HG03045 (cell line): ENCODE data around the gene PRM2.
A peak's percentile ranks its signal among the peaks of the same experiment; 100 is the strongest.

Source experiments
- ATAC-seq: cut with Tn5 transposase; IDR thresholded peaks from one replicate; pipeline ENCODE4 v1.9.1; 2021; ENCODE audit warnings: mild to moderate bottlenecking, moderate library complexity; ENCODE audit not compliant: unreplicated experiment

The PRM2 gene

DNA sequence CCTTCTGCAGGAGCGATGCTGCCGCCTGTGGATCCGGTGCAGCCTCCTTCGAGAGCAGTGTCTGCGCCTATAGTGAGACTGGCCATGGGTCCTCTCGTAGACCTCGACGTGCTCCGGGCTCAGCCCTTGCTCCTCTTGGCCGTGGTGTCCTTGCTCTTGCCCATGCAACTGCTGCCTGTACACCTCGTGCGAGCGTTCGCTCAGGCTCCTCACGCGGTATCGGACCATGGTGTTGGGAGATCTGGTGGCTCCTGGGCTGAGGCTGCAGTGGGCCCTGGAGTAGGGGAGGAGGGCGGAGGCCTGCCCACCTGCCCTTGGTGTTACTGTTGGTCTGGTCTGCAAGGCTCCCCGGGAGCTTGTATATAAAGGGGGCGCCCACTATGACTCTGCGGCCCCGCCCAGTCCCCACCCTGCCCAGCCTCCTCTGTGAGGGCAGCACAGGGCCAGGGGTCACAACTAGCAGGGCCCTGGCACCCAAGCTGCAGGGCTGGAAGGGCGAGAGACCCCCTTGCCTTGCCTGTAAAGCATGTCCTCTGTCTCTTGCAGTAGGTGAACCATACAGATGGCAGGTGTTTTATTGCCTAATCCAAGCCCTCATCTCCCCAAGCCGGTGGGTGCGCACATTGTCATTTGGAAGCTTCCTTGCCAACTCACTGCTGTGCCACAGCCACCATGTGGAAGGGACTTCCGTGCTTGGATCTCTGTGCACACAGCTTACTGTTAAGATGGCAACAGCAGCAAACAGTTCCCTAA lies at the start of gene PRM2:
Gene PRM2, minus strand, starts transcription at position 338 of the 753 bp plus-strand sequence. Its CDS starts 110 bp downstream, at position 228.
- no peak for ATAC-seq

DNA sequence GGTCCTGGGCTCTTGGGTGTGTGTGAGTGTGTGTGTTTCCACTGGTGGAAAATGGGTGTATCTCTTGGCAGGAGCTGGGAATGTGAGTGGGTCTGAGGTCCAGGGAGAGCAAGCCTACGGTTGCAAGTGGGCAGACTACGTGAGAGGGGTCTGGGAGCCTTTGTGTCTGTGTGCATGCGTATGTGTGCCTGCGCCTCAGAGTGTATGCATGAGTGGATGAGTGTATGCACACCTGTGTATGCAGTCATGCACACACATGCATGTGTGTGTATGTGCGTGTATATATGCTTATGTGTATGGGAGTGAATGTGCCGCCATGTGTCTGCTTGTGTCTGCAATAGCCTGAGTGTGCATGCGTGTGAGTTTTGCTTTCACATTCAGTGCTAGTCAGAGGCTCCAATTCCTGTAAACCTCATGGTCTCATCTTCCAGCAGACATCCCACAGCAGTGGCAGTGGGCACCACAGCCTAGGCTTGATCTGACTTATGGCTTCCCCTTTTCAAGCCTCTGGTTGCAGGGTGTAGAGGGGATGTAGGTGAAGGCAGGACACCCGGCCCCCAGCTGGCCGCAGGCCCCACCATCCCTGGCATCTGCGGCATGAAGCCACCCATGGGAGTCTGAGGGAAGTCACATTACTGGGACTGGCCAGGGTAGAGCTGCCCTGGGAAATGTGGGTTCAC lies 49.3 kb upstream of the PRM2 start:
- no peak for ATAC-seq

DNA sequence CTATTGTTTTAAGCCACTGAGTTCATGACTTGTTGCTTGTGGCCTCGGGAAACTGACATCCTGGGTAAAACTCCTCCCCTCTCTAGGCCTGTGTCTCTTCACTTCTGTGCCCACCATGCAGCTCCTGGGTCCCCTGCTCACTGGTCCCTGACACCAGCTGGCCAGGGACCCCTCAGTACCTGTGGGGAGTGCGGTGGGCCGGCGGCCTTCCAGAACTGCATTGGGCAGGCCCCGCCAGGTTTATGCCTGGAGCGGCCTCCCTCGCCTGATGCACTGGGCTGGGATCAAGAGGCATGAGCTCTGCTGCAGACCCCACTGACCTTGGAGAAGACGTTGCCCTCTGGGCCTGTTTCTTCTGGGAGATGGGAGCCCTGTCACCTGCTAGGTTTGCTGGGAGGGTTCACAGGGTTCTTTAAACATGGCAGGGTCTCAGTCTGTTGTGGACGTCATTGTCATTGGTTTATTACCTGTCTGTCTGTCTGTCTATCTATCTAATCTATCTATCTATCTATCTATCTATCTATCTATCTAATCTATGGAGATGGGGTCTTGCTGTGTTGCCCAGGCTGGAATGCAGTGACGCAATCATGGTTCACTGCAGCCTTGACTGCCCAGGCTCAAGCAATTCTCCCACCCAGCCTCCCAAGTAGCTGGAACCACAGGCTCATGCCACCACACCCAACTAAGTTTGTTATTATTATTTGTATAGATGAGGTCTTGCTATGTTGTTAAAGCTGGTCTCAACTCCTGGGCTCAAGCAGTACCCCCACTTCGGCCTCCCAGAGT lies 47.5 kb upstream of the PRM2 start:
- no peak for ATAC-seq

- ATAC-seq: no peak
Observed at GRCh38 chr16:11322823-11323222, 46.5 kb upstream of the PRM2 start.

GRCh38 chr16:11321662-11322061 lies 45.4 kb upstream of the PRM2 start:
- ATAC-seq: no peak

DNA sequence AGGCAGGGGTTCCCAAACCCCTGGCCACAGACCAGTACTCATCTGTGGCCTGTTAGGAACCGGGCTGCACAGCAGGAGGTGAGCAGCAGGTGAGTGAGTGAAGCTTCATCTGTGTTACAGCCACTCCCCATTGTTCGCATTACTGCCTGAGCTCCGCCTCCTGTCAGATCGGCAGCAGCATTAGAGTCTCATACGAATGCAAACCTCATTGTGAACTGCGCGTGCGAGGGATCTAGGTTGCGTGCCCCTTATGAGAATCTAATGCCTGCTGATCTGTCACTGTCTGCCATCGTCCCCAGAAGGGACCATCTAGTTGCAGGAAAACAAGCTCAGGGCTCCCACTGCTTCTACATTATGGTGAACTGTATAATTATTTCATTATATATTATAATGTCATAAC lies 43.9 kb upstream of the PRM2 start:
- no peak for ATAC-seq

- no peak for ATAC-seq
Observed at GRCh38 chr16:11319529-11320146, 43.4 kb upstream of the PRM2 start.

GRCh38 chr16:11318817-11319216 lies 42.5 kb upstream of the PRM2 start:
- no peak for ATAC-seq

GRCh38 chr16:11316331-11317015 lies 40.2 kb upstream of the PRM2 start:
- no peak for ATAC-seq

- ATAC-seq: no peak
Observed at GRCh38 chr16:11315510-11315909, 39.2 kb upstream of the PRM2 start.

- ATAC-seq: no peak
Observed at GRCh38 chr16:11314309-11314894, 38.1 kb upstream of the PRM2 start.

DNA sequence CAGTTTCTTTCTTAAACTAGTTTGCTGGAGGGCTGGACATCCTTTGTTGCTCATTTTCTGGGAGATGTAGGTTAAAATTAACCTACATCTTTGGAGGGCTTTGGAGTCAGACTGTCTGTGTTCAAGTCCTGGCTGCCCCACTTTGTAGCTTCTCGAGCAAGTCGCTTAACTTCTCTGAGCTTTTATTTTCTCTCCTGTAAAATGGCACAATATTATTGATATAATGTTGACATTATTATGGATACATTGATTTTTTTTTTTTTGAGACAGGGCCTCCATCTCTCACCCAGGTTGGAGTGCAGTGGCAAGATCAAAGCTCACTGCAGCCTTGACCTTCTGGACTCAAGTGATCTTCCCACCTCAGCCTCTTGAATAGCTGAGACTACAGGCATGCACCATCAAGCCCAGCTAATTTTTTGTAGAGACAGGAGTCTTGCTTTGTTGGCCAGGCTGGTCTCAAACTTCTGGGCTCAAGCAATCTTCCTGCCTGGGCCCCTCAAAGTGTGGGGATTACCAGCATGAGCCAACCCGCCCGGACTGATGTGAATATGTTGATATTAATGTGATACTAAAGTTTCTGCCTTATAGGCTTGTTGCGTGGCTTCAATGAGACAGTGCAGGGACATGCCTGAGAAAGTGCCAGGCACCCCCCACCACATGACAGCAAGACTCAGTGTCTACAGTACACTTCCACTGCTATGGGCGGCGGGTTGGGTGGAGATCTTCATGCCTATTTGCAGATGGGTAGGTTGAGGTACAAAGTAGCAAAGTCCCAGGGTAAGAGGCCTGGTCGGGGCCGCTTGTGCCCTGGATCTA lies 37.4 kb upstream of the PRM2 start:
- ATAC-seq: no peak

- ATAC-seq: no peak
Observed at GRCh38 chr16:11312718-11313492, 36.6 kb upstream of the PRM2 start.

- ATAC-seq: no peak
Observed at GRCh38 chr16:11310997-11311561, 34.8 kb upstream of the PRM2 start.

DNA sequence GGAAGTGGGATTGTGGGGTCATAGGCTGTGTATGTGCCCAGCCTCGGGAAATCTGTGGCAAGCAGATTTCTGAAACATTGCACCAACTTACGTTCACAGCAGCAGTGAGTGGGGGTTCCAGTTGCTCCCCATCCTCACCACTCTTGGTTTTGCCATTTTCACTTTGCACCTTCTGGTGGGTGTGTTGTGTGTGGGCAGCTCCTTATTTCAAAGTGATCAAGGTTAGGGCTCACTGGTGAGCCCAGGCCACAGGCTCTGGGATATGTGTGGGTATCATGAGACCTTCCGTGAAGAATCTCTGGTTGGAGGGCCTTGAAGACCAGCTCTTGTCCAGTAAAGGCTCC lies 34.3 kb upstream of the PRM2 start:
- no peak for ATAC-seq

DNA sequence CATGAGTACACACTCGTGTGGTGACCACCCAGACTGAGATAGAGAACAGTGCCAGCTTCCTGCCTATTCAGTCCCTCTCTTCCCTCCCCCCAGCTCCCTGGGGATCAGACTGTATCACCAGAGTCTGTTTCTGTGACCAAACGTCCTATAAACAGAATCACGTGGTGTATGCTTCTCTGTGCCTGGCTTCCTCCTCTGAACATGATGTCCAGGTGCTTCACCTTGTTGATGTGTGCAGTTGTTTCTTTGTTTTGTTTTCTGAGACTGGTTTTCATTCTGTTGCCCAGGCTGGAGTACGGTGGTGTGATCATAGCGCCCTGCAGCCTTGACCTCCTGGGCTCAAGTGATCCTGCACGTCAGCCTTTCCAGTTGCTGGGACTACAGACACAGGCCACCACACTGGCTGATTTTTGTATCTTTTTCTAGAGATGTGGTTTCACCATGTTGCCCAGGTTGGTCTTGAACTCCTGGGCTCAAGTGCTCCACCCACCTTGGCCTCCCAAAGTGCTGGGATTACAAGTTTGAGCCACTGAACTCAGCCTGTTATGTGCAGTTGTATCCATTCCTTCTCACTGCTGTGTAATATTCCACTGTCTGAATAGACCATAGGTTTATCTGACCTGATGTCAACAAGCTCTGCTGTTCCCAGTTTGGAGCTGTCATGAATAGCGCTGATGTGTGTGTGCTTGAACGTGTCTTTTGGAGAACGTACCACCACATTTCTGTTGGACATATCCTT lies 33.8 kb upstream of the PRM2 start:
- ATAC-seq: no peak

GRCh38 chr16:11308493-11309283 lies 32.4 kb upstream of the PRM2 start:
- ATAC-seq: peak; percentile 29
